GM21737 (cell line): Measurements from ENCODE around the gene RAB40C.
A peak's percentile ranks its signal among the peaks of the same experiment; 100 is the strongest.

Experiments
- ATAC-seq: cut with Tn5 transposase; IDR thresholded peaks from one replicate; pipeline ENCODE4 v1.9.1; 2021; ENCODE audit warnings: mild to moderate bottlenecking, moderate library complexity; ENCODE audit not compliant: unreplicated experiment

The RAB40C gene

DNA sequence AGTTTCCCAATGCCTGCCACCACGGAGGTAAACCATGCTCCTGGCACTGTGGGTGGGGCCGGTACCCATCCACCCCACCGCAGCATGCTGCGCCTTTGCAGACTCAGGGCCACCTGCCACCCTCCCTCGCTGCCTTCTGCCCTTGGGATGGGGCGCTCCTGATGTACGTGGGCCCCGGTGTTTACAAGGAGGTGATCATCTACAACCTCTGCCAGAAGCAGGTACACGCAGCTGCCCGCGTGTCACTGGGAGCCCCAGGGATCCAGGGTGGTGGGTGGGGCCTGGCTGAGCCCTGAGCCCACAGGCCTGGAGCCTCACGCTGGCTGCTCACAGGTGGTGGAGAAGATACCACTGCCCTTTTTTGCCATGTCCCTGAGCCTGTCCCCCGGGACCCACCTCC lies 76.7 kb downstream of the RAB40C start:
- ATAC-seq = no peak

GRCh38 chr16:667113-667779 lies 77.4 kb downstream of the RAB40C start:
- no peak for ATAC-seq

DNA sequence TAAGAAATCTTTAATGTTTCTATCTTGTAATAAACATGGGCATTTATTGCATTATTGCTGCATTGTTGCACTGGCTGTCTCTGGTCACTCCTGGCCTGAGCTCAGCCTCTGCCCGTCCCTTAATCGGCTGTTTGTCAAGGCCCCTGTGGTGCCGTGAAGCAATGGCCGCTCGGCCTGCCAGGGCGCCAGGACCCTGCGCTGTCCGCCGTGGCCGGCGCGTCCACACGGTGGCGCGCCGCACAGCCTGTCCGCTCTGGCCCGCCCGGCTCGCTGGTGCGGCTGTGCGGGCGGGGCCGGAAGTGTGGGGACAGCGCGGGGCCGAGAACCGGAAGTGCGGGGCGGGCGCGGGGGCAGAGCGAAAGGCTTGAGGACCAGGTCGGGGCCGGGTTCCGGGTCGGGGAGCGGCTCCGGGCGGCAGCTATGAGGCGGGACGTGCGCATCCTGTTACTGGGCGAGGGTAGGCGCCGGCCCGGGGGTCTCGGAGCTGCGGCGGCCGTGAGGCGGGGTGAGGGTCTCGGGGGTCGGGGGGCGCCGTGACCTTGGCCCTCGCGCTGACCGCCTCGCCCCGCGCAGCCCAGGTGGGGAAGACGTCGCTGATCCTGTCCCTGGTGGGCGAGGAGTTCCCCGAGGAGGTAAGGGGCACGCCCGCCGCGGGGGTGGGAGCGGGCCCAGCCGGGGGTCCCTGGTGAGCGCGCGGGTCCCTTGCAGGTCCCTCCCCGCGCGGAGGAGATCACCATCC lies 78.1 kb downstream of the RAB40C start, which contains the start of gene RHOT2:
RHOT2 (plus strand) TSS at position 353 of the 739 bp plus-strand sequence; CDS start at position 421, 68 bp downstream.
- peak; percentile 83 for ATAC-seq

DNA sequence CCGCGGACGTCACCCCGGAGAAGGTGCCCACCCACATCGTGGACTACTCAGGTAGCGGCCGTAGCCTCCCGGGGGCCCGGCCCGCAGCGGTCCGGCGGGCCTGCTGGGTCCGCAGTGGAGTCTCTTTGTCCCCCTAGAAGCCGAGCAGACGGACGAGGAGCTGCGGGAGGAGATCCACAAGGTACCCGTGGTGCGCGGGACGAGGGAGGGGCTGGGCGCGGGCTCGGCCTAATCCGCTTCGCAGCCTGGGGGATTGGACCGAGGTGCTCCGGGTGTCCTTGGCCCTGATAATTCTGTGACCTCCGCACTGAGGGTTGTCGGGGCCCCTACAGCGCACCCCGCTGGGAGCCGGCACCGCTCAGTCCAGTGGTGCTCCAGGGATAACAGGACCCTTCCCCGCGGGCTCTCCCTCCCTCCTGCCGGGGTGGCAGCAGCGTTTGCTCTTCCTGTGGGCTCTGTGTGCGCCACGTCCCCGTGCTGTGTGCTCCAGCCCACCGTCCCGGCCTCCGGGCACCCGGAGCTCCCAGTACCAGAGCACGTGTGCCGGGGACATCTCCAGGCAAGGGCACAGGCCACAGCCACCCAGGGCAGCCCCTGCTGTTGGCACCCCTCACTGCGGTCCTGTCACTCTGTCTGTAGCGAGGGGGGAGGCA lies 78.8 kb downstream of the RAB40C start:
- no peak for ATAC-seq

GRCh38 chr16:669666-670065 lies 79.8 kb downstream of the RAB40C start:
- no peak for ATAC-seq

GRCh38 chr16:670485-671352 lies 80.9 kb downstream of the RAB40C start:
- ATAC-seq = no peak

DNA sequence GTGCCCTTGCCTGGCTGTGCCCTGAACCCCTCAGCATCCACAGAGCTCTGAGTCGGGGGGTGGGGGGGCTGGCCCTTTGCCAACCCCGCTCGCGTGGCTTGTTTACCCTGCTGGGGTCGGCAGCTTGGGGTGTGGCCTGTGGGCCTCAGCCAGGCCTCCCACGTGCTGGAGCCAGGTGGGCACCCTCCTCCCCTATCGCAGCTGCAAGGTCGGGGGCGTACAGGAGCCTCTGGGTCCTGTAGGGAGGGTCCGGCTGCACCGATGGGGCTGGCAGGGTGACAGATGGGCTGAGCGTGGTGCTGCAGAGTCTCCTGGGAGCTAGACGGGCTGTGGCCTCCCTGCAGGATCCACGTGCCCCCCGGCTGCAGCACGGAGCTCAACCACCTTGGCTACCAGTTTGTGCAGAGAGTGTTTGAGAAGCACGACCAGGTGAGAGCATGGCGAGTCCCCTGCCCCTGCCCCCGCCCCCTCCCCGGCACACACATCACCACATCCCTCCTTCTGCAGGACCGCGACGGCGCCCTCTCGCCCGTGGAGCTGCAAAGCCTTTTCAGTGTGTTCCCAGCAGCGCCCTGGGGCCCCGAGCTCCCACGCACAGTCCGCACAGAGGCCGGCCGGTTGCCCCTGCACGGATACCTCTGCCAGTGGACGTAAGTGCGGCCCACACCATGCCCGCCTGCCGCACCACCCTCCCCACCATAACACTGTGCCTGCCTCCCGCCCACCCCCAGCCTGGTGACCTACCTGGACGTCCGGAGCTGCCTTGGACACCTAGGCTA lies 81.7 kb downstream of the RAB40C start:
- ATAC-seq = no peak

- no peak for ATAC-seq
Measured at GRCh38 chr16:672371-672770, 82.5 kb downstream of the RAB40C start.

GRCh38 chr16:672851-673250 lies 83.0 kb downstream of the RAB40C start:
- no peak for ATAC-seq

DNA sequence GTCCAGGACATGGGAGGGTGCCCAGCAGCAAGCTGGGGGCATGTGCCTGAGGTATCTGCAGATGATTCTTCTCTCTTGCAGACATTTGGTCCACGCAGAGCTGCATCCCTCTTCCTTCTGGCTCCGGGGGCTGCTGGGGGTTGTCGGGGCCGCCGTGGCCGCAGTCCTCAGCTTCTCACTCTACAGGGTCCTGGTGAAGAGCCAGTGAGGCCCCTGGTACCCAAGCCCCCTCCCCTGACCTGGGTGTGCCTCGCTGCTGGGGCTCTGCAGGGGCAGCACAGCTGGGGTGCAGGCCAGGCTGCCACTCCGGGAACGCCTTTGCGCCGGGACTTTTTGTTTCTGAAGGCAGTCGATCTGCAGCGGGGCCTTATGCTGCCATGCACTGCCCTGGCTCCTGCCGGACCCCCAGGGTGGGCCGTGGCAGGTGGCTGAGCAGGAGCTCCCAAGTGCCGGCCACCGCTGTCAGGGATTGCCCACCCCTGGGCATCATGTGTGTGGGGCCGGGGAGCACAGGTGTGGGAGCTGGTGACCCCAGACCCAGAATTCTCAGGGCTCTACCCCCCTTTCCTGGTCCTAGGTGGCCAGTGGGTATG lies 83.6 kb downstream of the RAB40C start:
- no peak for ATAC-seq

GRCh38 chr16:674214-674881 lies 84.5 kb downstream of the RAB40C start:
- no peak for ATAC-seq

DNA sequence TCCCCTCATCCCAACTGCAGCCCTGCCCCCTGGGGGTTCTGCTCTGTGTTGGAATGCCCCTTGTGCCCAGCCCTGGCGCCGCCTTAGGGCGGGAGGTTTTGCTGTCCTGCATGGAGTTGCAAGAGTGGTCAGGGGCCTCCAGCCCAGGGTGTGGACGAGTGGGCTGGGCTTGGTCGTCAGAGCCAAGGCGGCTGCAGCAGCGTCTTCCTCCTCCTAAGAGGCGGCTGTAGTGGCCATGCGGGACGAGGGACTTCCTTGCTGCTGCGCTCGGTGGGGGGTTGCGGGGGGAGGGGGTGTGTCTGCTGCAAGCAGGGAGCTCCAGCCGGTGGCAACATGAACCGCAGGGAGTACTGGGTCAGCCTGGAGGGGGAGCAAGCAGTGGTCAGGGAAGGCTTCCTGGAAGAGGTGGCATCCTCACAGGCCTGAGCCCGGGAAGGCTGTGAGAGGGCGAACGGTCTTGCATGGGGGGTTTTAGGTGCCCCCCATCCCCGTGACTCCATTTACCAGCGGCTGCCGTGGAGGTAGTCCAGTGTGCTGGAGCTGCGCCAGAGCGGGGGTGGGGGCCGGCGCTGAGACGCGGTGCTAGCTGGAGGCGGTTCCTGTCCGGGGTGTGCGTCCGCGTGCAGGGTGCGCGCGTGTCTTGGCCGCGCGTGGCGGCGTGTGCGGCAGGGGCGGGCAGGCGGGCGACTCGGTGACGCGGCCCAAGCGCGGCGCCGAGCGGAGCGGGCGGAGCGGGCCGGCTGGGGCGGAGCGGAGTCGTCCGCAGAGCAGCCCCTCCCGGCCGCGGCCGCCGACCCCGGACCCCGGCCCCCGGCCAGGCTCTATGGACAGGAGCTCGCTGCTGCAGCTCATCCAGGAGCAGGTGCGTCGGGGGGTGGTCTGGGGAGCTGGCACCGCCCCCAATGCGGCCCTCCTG lies 85.4 kb downstream of the RAB40C start, which contains the start of gene RHBDL1:
RHBDL1 (plus strand) TSS at position 704 of the 916 bp plus-strand sequence; CDS start at position 824, 120 bp downstream.
- ATAC-seq = no peak

DNA sequence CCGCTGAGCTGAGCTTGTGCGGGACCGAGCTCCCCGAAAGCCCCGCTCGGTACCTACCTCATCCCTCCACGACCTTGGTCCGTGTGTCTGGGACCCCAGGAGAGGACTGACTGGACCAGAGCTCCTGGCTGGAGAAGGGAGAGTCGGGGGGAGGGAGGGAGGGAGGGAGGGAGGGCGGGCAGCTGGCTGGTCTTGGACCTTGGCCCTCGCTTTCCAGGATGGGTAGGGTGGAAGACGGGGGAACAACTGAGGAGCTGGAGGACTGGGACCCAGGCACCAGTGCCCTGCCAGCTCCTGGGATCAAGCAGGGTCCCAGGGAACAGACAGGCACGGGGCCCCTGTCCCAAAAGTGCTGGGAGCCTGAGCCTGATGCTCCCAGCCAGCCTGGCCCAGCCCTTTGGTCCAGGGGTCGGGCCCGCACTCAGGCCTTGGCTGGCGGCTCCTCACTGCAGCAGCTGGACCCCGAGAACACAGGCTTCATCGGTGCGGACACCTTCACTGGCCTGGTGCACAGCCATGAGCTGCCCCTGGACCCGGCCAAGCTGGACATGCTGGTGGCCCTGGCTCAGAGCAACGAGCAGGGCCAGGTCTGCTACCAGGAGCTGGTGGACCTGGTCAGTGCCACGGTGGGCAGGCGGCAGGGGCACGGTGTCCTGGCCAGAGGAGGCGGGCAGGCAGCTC lies 86.2 kb downstream of the RAB40C start:
- ATAC-seq = no peak

GRCh38 chr16:676565-676902 lies 86.7 kb downstream of the RAB40C start:
- ATAC-seq = no peak

DNA sequence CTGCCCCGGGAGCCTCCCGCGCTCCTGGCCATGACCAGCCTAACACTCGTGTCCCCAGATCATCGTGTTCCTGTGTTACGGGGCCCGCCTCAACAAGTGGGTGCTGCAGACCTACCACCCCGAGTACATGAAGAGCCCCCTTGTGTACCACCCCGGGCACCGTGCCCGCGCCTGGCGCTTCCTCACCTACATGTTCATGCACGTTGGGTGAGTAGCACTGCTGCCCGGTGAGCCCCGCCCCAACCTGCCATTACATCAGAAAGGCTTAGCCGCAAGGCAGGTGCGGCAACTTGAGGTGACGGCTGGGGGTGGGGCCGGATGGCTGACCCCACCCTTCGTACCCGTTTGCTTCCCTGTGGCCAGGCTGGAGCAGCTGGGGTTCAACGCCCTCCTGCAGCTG lies 87.0 kb downstream of the RAB40C start:
- no peak for ATAC-seq

DNA sequence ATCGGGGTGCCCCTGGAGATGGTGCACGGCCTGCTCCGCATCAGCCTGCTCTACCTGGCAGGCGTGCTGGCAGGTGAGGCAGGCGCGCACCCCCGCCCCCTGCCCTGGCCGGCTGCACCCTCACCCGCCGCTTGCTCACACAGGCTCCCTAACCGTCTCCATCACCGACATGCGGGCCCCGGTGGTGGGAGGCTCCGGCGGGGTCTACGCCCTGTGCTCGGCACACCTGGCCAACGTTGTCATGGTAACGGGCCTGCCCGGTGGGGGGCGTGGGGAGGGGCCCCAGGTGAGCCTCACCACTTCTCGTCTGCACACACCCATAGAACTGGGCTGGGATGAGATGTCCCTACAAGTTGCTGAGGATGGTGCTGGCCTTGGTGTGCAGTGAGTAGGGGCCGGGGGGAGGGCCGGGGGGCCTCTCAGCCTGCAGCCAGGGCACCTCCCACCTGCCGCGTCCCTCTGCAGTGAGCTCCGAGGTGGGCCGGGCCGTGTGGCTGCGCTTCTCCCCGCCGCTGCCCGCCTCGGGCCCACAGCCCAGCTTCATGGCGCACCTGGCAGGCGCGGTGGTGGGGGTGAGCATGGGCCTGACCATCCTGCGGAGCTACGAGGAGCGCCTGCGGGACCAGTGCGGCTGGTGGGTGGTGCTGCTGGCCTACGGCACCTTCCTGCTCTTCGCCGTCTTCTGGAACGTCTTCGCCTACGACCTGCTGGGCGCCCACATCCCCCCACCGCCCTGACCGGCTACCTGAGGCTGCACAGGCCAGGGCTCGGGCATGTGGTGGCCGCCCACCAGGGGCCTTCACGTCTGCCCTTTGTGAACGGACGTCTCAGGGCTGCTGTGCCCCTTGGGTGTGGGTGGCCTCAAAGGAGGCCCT lies 87.7 kb downstream of the RAB40C start:
- ATAC-seq = no peak
